OCI-LY3 (cell line): ENCODE data around the gene ZNF521.

ENCODE experiments used
- EZH2phosphoT487 ChIP-seq: fragments of 200-600 bp; shearing (Covaris generic); IDR thresholded peaks from 2 replicates; pipeline ENCODE4 v1.6.1; 2018; ENCODE audit warnings: antibody characterized with exemption, mixed run types, low read depth
- TF ChIP-seq, protein P1 (sequence below): fragments of 200-600, 300-600 bp; sonication (generic); IDR thresholded peaks from 2 replicates; pipeline ENCODE4 v1.5.1; 2014; ENCODE audit warnings: antibody characterized with exemption, low read length, low read depth

DNA sequence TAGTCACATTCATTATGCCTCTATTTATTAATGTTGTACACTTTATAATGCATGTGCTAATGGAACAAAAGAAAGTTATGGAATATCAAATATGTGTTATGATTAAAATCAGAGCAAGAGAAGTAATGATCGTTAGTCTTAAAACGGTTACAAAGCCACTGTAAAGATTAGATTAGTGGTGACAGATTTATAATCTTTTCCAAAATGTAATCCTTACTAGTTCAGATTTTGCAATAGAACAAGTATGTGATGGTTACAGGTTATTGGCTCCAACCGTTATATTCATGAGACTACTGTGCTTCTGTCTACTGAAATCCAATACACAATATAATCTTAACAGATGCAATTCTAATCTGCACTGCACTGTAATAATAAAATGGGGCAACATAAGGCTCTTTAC, 180.6 kb downstream of the ZNF521 start:
- TF ChIP-seq, protein P1, sequence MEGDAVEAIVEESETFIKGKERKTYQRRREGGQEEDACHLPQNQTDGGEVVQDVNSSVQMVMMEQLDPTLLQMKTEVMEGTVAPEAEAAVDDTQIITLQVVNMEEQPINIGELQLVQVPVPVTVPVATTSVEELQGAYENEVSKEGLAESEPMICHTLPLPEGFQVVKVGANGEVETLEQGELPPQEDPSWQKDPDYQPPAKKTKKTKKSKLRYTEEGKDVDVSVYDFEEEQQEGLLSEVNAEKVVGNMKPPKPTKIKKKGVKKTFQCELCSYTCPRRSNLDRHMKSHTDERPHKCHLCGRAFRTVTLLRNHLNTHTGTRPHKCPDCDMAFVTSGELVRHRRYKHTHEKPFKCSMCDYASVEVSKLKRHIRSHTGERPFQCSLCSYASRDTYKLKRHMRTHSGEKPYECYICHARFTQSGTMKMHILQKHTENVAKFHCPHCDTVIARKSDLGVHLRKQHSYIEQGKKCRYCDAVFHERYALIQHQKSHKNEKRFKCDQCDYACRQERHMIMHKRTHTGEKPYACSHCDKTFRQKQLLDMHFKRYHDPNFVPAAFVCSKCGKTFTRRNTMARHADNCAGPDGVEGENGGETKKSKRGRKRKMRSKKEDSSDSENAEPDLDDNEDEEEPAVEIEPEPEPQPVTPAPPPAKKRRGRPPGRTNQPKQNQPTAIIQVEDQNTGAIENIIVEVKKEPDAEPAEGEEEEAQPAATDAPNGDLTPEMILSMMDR = no peak
- TF ChIP-seq EZH2phosphoT487 = no peak
